HG02970 (cell line): ENCODE results near the gene MUC20.
"Not testable (repeated sequence)": the region's sequence is repeated elsewhere in the genome, so short reads cannot be mapped to it uniquely, and the experiment has no call there.

Experiments
- ATAC-seq: cut with Tn5 transposase; IDR thresholded peaks from one replicate; pipeline ENCODE4 v1.9.1; 2021; ENCODE audit warnings: mild to moderate bottlenecking, moderate library complexity, moderate number of reproducible peaks; ENCODE audit not compliant: unreplicated experiment, low FRiP score

The MUC20 gene

DNA sequence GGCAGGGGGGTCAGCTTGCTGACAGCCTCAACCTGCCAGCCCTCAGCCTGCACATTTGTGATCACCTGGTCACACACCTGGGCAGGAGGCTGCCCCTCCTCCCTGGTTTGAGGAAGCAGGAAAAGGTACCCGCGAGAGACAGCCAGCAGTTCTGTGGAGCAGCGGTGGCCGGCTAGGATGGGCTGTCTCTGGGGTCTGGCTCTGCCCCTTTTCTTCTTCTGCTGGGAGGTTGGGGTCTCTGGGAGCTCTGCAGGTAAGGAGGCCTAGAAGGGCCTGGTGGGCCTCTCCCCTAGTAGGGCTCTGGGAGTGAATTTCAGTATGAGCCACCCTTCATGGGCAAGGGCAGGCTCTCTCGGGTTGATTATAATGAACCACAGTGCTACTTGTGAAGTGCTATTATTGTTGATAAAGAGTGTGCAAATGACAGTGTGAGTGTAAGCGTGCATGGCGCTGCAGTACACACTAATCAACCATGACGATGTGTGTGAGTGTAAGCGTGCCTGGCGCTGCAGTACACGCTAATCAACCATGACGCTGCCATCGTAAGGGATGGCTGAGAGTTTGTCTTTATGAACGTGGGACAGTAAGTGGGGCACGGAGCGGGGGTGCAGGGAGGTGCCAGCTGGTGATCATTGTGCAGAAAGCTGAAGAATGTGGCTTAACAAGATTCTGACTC is at the start of gene MUC20:
Gene MUC20 (plus strand): TSS at position 148 of the 676 bp plus-strand sequence. CDS start 30 bp downstream, at position 178.
- ATAC-seq = not testable (repeated sequence)

- ATAC-seq = not testable (repeated sequence)
Observed at GRCh38 chr3:195671283-195671682, 49.5 kb upstream of the MUC20 start.

DNA sequence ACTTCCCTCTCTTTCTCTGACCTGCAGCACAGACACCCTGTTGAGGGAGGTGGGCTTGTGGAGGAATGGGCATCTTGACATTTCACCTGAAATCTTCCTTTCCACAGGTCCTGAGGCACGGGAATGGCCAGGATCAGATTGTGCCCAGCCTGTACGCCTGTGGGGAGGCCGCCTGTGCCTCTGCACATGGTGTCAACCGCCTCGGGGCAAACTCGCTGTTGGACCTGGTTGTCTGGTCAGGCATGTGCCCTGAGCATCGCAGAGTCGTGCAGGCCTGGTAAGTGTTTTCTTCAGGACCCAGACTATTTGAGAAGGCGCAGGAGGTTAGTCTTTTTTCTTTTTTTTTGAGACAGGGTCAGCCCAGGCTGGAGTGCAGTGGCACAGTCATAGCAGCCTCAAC is 47.1 kb upstream of the MUC20 start:
- ATAC-seq = not testable (repeated sequence)

DNA sequence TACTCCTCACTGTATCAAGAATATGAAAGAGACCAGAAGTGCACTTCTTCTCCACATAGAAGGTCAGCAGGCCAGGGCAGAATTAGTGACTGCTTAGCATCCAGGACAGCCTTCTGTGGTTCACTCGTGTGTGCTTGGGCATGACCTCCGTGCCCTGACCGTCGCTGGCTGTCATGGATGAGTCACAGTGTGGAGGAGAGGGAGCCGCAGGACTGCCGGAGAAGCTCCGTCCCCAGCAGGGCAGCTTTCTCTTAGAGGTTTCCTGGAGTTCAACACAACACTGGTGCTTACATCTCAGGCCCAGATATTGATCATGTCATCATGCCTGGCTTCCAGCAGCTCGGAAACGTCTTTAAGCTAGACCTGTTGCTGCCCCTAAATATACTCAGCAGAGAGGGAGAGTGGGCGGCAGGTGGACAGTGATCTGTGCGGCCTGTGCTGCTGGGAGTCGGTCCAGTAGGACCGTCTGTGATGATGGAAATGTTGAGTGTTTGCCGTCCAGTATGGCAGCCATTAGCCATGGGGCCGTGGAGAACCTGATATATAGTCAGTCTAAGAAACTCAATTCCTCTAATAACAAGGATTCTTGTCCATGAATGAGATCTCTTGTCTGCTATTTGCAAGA is 42.3 kb upstream of the MUC20 start:
- not testable (repeated sequence) for ATAC-seq

- ATAC-seq = not testable (repeated sequence)
Observed at GRCh38 chr3:195680690-195681089, 40.1 kb upstream of the MUC20 start.

GRCh38 chr3:195681458-195682103 is 39.2 kb upstream of the MUC20 start:
- ATAC-seq = not testable (repeated sequence)

DNA sequence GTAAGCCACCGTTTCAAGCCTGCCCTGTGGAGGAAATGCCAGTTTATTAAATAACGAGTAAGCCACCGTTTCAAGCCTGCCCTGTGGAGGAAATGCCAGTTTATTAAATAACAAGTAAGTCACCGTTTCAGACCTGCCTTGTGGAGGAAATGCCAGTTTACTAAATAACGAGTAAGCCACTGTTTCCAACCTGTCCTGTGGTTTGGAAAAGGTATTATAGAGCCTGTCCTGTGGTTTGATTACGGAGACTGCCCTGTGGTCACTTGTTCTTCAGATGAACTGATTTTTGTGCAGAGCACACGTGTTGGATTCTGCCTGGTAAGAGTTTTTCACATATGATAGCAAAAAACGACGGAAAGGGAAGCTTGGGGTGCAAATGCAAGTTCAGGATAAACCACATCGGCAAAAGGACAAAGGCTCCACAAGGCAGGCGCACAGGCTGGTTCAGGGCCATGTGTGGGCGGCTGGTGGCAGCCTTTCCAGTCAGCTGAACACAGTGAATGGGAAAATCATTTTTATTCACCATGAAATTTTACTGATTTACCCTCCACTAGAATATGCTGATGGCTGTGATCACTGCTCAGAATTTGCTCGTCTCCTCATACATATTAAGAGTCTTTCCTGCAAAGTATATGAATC is 38.6 kb upstream of the MUC20 start:
- ATAC-seq = not testable (repeated sequence)

DNA sequence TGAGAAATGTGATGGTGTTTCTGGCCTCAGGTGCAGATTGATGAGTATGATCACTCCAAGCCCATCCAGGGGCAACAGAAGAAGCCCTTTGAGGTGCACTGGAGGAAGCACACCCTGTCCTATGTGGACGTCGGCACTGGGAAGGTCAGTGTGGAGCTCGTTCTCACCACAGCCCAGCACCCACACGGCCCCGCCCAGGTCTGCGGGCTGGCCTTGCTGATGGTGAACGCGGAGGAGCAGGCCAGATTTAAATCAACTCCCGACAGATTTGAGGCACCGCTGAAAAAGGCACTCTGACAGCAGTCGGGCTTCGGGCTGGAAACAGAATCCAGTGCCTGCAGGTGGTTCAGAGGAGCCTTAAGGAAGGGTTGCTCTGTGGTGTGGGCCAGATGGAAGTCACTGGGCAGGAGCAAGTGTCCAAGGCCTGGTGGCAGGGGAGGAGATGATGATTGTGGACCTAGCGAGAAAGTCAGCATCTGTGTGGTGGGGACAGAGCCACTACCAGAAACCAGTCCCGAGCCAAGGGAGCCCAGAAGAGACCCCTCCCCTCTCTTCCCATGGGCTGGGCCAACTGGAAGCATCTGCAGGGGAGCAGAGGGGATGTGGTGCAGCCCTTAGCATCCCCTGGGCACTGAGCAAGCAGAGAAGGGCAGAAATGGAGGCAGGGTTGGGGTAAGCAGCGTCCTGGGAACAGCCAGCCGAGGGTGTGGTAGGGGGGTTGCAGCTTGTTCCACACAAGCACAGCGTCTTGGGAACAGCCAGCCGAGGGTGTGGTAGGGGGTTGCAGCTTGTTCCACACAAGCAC is 36.9 kb upstream of the MUC20 start:
- not testable (repeated sequence) for ATAC-seq

- ATAC-seq = not testable (repeated sequence)
Observed at GRCh38 chr3:195684527-195685257, 36.1 kb upstream of the MUC20 start.

DNA sequence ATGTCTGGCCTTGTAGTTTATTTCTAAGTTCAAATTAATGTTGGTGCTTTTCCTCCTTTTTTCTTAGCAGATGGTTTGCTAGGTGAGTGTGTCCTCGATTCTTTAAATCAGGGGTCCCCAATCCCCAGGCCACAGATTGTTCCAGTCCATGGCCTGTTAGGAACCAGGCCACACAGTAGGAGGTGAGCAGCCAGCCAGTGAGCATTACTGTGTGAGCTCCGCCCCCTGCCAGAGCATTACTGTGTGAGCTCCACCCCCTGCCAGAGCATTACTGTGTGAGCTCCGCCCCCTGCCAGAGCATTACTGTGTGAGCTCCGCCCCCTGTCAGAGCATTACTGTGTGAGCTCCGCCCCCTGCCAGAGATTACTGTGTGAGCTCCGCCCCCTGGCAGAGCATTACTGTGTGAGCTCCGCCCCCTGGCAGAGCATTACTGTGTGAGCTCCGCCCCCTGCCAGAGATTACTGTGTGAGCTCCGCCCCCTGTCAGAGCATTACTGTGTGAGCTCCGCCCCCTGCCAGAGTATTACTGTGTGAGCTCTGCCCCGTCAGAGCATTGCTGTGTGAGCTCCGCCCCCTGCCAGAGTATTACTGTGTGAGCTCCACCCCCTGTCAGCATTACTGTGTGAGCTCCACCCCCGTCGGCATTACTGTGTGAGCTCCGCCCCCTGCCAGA is 34.1 kb upstream of the MUC20 start:
- ATAC-seq = not testable (repeated sequence)

DNA sequence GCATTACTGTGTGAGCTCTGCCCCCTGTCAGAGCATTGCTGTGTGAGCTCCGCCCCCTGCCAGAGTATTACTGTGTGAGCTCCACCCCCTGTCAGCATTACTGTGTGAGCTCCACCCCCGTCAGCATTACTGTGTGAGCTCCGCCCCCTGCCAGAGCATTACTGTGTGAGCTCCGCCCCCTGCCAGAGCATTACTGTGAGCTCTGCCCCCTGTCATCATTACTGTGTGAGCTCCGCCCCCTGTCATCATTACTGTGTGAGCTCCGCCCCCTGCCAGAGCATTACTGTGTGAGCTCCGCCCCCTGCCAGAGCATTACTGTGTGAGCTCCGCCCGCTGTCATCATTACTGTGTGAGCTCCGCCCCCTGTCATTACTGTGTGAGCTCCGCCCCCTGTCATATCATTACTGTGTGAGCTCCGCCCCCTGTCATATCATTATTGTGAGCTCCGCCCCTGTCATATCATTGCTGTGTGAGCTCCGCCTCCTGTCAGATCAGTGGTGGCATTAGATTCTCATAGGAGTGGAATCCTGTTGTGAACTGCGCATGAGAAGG is 33.5 kb upstream of the MUC20 start:
- not testable (repeated sequence) for ATAC-seq

DNA sequence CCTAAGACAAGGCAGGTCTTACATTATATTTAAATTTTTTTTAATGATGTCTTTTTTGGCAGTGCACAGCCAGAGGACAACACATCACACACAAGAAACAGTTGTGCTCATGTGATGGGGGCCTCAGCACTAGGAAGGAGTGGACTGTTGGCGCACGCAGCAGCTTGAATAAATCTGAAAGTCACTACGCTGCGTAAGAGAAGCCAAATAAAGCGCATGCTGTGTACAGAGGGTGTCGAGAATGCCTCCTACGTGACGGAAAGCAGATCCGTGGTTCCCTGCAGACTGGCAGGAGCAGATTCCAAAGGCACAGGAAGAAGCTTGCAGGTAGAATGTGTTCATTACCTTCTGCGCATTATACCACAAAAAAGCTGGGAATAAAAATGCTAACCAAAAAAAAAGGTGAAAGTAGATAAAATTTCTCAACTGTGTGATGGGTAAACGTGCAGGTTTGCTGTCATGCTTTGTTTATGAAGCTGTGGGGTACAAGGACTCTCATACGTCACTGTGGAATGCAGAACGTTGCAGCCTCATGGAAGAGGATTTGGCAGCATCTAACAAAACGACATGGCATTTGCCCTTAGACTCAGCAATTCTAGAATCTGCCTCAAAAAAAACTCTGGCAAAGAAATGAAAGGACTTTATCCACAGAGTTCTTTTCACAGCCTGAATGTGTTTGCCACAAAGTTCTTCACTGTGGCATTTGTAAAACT is 32.2 kb upstream of the MUC20 start:
- not testable (repeated sequence) for ATAC-seq

- not testable (repeated sequence) for ATAC-seq
Observed at GRCh38 chr3:195689184-195690070, 31.4 kb upstream of the MUC20 start.

- ATAC-seq = no peak
Observed at GRCh38 chr3:195690951-195691350, 29.8 kb upstream of the MUC20 start.

DNA sequence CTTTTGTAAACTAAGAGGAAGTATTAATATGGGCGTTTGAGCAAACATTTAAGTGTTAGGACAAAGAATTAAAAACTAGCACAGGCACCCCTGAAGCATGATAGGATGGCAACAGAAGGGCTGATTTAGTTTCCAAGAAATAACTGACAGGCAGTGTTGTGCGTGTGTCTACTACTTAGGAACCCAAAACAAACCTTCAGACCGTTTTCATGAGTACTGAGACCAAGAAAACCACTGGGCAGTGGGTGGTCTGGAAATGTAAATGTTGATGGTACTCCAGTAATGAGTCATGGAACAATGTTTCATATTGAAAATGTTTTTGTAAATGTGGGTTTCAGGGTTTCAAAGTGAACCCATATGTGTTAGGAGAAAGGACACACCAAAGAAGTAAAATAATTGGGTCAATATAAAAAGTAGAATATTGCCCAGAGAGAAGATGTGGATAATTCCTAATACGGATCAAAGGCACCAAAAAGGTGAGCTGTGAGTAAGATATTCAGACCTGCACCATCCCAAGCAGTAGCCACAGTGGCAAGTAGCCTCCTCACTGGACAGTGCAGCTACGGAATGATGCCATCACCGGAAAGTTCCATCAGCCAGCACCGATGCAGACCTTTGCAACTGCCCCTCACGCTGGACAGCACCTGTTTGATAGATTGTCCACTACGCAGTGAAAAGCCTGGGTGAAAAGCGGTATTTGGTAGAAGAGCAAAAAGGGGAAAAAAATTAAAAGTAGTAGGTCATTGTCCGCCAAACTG is 29.0 kb upstream of the MUC20 start:
- not testable (repeated sequence) for ATAC-seq

GRCh38 chr3:195692354-195692685 is 28.5 kb upstream of the MUC20 start:
- no peak for ATAC-seq
